Endometrial microvascular endothelial cells (primary cell): ENCODE data around the gene CFAP54. TPM values are rescaled to one million over a fixed set of nuclear protein-coding genes. Genes with fewer than 3 reads are reported as not detected.

Experiments
- in situ Hi-C: cut with HindIII; loops from 2 replicates; pipeline ENCODE4 v1.10.0; 2017; ENCODE audit warnings: low sequenced_read_pairs, low pct_unique_long_range_greater_than_20kb; ENCODE audit errors: inconsistent ontology term
- total RNA-seq: library from RNA; depleted of rRNA; stranded (reverse); fragments of >200 nt; gene quantifications from one replicate; pipeline ENCODE4 v1.2.3, GENCODE V29; 2015; ENCODE audit errors: inconsistent ontology term

The CFAP54 gene
- total RNA-seq, 1 donor from 2014 or later = 11.4 TPM

- in situ Hi-C loops = no loop called here
Observed at GRCh38 chr12:96829354-96829753, 340.0 kb downstream of the CFAP54 start.

DNA sequence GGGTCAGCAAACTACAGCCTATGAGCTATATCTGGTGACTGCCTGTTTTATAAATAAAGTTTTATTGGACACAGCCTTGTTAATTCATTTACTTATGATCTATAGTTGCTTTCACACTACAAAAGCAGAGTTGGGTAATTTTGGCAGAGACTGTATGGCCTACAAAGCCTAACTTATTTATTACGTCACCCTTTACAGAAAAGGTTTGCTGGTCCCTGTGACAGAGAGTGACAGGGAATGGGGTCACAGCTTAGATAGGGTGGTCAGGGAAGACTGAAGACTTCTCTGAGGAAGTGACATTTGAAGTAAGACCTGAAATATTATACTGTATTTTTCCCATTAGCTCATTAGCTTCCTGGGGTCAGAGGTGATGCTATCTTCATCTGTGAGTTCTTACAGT lies 342.0 kb downstream of the CFAP54 start:
- in situ Hi-C loops = no loop called here

DNA sequence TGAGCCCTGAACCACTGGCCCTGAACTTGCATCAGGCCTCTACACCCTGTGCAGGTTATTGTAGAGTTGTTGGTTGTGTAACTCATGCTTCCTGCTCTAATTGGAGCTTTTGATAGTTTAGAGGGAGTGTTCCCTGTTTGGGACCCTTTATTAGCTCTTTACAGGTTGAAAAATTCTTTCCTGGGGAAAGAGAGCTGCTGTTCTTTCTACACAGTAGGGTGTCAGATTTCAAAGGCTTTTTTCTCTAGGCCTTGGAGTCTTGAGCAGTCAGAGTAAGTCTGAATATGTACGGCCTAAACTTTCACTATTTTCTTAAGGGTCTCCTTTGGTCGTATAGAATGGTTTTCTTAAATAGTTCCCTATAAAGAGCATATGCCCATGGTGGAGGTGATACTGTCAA lies 356.9 kb downstream of the CFAP54 start:
- in situ Hi-C loops = no loop called here

- in situ Hi-C loops = no loop called here
Observed at GRCh38 chr12:96850676-96851075, 361.3 kb downstream of the CFAP54 start.

DNA sequence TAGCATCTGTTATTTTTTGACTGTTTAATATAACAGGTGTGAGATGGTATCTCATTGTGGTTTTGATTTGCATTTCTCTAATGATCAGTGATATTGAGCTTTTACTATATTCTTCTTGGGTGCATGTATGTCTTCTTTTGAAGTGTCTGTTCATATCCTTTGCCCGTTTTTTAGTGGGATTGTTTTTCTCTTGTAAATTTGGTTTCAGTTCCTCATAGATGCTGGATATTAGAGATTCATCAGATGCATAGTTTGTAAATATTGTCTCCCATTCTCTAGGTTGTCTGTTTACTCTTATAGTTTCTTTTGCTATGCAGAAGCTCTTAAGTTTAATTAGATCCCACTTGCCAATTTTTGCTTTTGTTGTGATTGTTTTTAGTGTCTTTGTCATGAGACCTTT lies 368.8 kb downstream of the CFAP54 start:
- in situ Hi-C loops = no loop called here

- in situ Hi-C loops = no loop called here
Observed at GRCh38 chr12:96861656-96862055, 372.3 kb downstream of the CFAP54 start.

DNA sequence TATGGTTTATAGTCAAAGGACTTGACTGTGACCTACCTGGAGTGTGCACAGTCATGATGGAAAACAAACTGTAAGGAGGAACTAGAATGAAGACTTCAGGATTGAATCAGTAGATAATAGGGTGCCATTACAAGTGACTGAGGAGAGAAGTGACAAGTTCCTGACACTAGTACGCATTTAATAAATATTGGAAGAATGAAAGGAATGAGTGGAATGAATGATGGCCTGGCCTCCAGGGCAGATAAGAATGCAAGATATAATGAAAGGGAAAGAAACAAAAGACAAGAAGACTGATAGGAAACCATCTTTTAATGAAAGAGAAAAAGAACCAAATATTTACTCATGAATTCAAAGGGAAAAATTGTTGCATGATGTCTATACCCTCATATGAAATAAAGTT lies 372.9 kb downstream of the CFAP54 start:
- in situ Hi-C loops = no loop called here

DNA sequence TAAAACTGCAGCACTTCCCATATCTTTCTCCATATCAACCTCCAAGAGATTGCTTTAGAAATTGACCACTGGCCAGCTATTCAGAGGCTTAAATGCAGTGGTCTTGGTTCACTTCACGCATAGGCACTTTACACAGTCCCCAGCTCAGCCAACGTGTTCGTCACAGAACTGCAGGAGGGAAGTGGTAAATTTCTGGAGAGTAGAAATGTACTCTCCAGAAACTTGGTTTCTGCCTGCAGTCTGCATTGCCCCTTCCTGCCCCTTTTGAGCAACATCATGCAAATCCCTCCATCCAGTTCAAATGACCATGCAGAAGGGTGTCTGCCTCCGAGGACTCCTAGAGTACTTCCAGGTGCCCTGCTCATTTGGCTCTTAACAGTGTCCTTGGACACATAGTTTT lies 375.0 kb downstream of the CFAP54 start:
- in situ Hi-C loops = no loop called here

DNA sequence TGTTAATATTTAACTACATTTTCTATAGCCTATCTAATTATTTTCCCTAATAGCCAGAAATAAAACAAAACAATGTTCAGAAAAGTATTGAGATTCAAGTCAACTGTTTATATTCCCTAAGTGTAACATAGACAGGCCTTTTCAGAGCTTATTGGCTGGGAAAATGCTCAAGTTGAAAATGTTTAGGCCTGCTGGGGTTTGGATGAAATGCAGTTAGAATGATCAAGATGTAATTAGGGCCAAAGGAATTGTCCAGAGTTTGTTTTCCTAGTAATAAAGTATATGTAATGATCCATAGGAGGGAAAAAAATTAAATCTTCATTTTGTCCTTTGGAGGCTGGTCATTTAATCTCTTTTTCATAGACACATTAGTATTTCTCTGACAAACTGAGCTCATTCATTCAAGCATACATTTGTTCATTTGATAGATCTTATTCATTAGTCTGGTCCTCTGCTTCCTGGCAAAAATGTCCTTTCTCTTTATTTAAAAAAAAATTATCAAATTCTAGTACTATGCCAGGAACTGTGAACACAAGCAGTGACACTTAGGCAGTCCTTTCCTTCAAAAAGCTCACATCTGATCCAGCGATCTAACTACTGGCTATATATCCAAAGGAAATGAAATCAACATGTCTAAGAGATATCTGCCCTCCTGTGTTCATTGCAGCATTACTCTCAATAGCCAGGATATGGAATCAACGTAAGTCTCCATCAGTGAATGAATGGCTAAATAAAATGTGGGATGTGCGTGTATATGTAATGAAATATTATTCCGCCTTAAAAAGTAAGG lies 377.6 kb downstream of the CFAP54 start:
- in situ Hi-C loops = no loop called here

GRCh38 chr12:96870946-96871345 lies 381.6 kb downstream of the CFAP54 start:
- in situ Hi-C loops = no loop called here

DNA sequence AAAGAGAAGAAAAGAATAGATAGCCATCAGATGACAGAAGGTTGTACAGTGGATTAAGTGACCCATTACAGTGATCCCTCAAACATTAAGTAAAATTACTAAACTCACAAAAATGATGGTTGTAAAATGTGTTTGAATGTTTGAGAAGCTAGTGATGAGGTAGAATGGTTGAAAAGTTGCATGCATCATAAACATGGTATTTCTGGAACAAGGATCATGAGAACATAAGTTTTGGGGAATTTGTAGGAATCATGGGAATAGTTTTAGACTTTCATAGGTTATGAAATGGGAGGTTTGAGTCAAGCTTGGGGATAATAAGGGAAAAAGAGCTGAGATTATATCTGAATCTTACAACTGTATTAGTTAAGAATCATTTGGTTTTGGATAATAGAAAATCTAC lies 383.6 kb downstream of the CFAP54 start:
- in situ Hi-C loops = no loop called here

GRCh38 chr12:96874211-96874610 lies 384.8 kb downstream of the CFAP54 start:
- in situ Hi-C loops = no loop called here

DNA sequence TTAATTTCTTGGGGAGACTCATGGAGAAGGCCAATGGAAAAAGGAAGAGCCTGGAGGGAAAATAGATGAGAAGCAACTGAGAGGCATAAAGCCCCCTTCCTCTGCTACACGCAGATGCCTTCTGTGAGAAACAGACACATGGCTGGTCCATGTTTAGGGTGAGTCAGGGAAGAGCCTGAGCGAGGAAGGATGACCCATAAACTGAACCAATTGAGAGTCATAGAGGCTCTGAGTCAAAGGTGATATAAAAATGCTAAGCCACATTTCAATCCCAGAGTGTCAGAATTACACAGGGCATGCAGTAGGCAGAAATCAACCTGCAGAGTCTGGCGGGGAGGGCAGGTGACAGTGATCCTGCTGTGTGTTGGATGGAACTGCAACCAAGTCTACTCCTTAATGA lies 387.6 kb downstream of the CFAP54 start:
- in situ Hi-C loops = no loop called here

DNA sequence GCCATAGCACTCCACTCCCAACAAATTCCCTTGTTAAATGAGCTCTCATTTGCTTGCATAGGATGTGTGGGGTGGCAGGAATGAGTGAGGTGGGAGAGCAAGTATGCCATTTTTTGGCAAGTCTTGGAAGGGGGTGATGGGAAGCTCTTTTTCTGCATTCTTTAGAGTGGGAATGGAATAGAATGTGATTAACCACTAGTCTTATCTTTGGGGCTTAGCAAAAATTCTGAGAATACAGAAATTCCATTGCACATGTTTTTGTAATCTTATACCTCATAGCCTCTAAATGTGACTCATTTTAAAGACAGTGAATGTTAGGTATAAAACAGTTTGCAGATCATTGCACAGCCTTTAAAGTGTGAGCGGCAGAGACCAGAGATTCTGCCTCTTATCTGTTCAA lies 389.3 kb downstream of the CFAP54 start:
- in situ Hi-C loops = no loop called here

- in situ Hi-C loops = no loop called here
Observed at GRCh38 chr12:96879301-96879700, 389.9 kb downstream of the CFAP54 start.

- in situ Hi-C loops = no loop called here
Observed at GRCh38 chr12:96880220-96880619, 390.8 kb downstream of the CFAP54 start.

- in situ Hi-C loops = no loop called here
Observed at GRCh38 chr12:96881608-96882007, 392.2 kb downstream of the CFAP54 start.

GRCh38 chr12:96882862-96883261 lies 393.5 kb downstream of the CFAP54 start:
- in situ Hi-C loops = no loop called here

DNA sequence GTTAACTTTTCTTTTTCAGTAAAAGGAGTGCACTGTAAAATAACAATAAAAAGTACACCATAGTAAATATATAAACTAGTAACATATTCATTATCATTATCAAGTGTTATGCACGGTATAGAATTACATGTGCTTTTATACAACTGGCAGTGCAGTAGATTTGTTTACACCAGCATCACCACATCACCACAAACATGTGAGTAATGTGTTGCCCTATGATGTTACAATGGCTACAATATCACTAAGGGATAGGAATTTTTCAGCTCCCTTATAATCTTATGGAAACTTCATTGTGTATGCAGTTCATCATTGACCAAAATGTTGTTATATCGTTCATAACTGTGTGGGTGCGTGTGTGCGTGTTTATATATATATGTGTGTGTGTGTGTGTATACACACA lies 394.2 kb downstream of the CFAP54 start:
- in situ Hi-C loops = no loop called here

GRCh38 chr12:96886998-96887677 lies 397.8 kb downstream of the CFAP54 start:
- in situ Hi-C loops = no loop called here
